Smooth muscle cell (in vitro differentiated cells): ENCODE data around the gene CCDC61. TPM values are rescaled to one million over a fixed set of nuclear protein-coding genes. Genes with fewer than 3 reads are reported as not detected.

Experiments used
- DNase-seq: peaks from one replicate; lab custom pipeline; 2025; ENCODE audit not compliant: unreplicated experiment; lab: John Stamatoyannopoulos, UW
- H2AFZ ChIP-seq: fragments of 200-600 bp; sonication (generic); 2 replicates; pipeline ENCODE4 v1.6.0; 2016; ENCODE audit warnings: antibody characterized with exemption, low read depth, mild to moderate bottlenecking
- H3F3A ChIP-seq: fragments of 200-600 bp; sonication (generic); 2 replicates; pipeline ENCODE4 v1.6.0; 2017; ENCODE audit warnings: antibody characterized with exemption, low read depth
- H3K27ac ChIP-seq: fragments of 200-600 bp; sonication (generic); 2 replicates; pipeline ENCODE4 v1.5.1; 2016; ENCODE audit warnings: low read depth, mild to moderate bottlenecking
- H3K27me3 ChIP-seq: fragments of 200-600 bp; sonication (generic); 2 replicates; pipeline ENCODE4 v1.6.1; 2016; ENCODE audit warnings: low read depth, mild to moderate bottlenecking
- H3K36me3 ChIP-seq: fragments of 200-600 bp; sonication (generic); 2 replicates; pipeline ENCODE4 v1.5.1; 2016; ENCODE audit warnings: low read depth
- H3K4me1 ChIP-seq: fragments of 200-600 bp; sonication (generic); 2 replicates; pipeline ENCODE4 v1.5.1; 2016; ENCODE audit warnings: low read depth
- H3K4me2 ChIP-seq: fragments of 200-600 bp; sonication (generic); 2 replicates; pipeline ENCODE4 v1.6.0; 2016; ENCODE audit warnings: mild to moderate bottlenecking
- H3K4me3 ChIP-seq: fragments of 200-600 bp; sonication (generic); 2 replicates; pipeline ENCODE4 v1.5.1; 2016; ENCODE audit warnings: mild to moderate bottlenecking
- H3K79me2 ChIP-seq: fragments of 200-600 bp; sonication (generic); 2 replicates; pipeline ENCODE4 v1.6.0; 2016; ENCODE audit warnings: low read depth, mild to moderate bottlenecking
- H3K9ac ChIP-seq: fragments of 200-600 bp; sonication (generic); 2 replicates; pipeline ENCODE4 v1.6.0; 2016; ENCODE audit warnings: low read depth
- H3K9me3 ChIP-seq: fragments of 200-600 bp; sonication (generic); replicated peaks from 2 replicates; pipeline ENCODE4 v1.5.1; 2016; ENCODE audit warnings: low read depth
- H4K20me1 ChIP-seq: fragments of 200-600 bp; sonication (generic); 2 replicates; pipeline ENCODE4 v1.6.0; 2016; ENCODE audit warnings: low read depth
- WGBS: methylation state at CpG from one replicate; pipeline ENCODE4 v1.1.7; 2016; ENCODE audit warnings: low lambda C conversion rate; 5-methylcytosine and 5-hydroxymethylcytosine counted together
- polyA plus RNA-seq: library from polyadenylated mRNA; unstranded; fragments of >200 nt; fragmentation: Nextera tagmentation; extraction: Ambion mirVana; gene quantifications from 2 replicates; pipeline ENCODE4 v1.2.1, GENCODE V29; 2016
- total RNA-seq: library from RNA; depleted of rRNA; stranded (reverse); fragments of >200 nt; gene quantifications from 2 replicates; pipeline ENCODE4 v1.2.3, GENCODE V29; 2014
- TF ChIP-seq, protein P1 (sequence below): fragments of 200-600 bp; sonication (generic); IDR thresholded peaks from 2 replicates; pipeline ENCODE4 v1.5.1; 2017; ENCODE audit warnings: borderline replicate concordance, mild to moderate bottlenecking, antibody characterized with exemption; ENCODE audit not compliant: insufficient read depth, poor library complexity, severe bottlenecking

The CCDC61 gene
- total and polyA plus RNA-seq, 2 experiments from 2014 or later, result 5.3 to 7.0 TPM

DNA sequence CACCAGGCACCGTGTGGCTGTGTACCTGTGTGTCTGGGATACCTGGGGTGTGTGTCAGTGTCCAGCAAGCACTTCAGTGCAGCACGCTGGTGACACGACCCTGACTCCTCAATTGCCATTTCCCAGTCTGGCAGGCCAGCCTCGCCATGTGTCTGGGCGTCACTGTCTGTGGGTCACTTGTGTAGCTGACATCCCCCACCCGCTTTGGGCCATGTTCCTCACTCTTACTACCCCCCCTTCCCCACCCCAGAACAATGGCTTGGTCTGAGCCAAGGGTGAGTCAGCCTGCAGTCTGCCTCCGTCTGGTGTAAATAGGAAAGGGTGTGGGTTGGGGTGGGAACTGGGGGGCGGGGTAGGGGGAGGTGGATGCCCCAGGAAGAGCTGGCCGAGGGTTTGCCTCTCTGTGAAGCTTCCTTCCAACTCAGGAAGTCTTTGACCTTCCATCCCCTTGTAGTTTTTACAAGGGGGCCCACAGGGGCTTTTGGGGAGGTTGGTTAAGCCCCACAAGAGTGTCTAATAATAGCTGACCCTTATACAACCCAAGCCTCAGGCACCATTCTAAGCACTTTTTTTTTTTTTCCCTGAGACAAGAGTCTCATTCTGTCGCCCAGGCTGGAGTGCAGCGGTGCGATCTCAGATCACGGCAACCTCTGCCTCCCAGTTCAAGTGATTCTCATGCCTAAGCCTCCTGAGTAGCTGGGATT, 39.2 kb upstream of the CCDC61 start:
- TF ChIP-seq, protein P1, sequence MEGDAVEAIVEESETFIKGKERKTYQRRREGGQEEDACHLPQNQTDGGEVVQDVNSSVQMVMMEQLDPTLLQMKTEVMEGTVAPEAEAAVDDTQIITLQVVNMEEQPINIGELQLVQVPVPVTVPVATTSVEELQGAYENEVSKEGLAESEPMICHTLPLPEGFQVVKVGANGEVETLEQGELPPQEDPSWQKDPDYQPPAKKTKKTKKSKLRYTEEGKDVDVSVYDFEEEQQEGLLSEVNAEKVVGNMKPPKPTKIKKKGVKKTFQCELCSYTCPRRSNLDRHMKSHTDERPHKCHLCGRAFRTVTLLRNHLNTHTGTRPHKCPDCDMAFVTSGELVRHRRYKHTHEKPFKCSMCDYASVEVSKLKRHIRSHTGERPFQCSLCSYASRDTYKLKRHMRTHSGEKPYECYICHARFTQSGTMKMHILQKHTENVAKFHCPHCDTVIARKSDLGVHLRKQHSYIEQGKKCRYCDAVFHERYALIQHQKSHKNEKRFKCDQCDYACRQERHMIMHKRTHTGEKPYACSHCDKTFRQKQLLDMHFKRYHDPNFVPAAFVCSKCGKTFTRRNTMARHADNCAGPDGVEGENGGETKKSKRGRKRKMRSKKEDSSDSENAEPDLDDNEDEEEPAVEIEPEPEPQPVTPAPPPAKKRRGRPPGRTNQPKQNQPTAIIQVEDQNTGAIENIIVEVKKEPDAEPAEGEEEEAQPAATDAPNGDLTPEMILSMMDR, result no peak
- H3K27ac ChIP-seq, result no peak overlapping the region
- H3F3A ChIP-seq, result no peaks in the 10 kb centered on the region
- H3K4me2 ChIP-seq, result no peak overlapping the region
- peaks cover 13% of the 10 kb centered on the region for H3K27me3 ChIP-seq
- H3K4me3 ChIP-seq, result no peak overlapping the region
- H2AFZ ChIP-seq, result no peak overlapping the region
- no peaks in the 10 kb centered on the region for H3K9me3 ChIP-seq
- peaks cover 9% of the 10 kb centered on the region for H3K4me1 ChIP-seq
- H3K79me2 ChIP-seq, result no peaks in the 10 kb centered on the region
- H3K9ac ChIP-seq, result no peak overlapping the region
- DNase-seq, result no peak
- no peaks in the 10 kb centered on the region for H4K20me1 ChIP-seq
- no peaks in the 10 kb centered on the region for H3K36me3 ChIP-seq
- 63% methylated on average over 12 of the region's 13 CpGs for WGBS

GRCh38 chr19:45958320-45958719, 36.9 kb upstream of the CCDC61 start:
- Histone ChIP-seq H4K20me1 (no peaks in the 10 kb centered on the region), H3K4me3 (no peak overlapping the region), H2AFZ (no peak overlapping the region), H3K4me1 (peaks cover 3% of the 10 kb centered on the region), H3K27ac (no peak overlapping the region), H3K79me2 (no peaks in the 10 kb centered on the region), H3K9me3 (no peaks in the 10 kb centered on the region), H3K36me3 (no peaks in the 10 kb centered on the region), H3K4me2 (no peak overlapping the region), H3F3A (no peaks in the 10 kb centered on the region), H3K27me3 (peaks cover 21% of the 10 kb centered on the region), H3K9ac (no peak overlapping the region)
- WGBS, result 86% methylated on average over 3 of the region's 6 CpGs
- TF ChIP-seq, protein P1, result no peak
- DNase-seq, result no peak

GRCh38 chr19:45958769-45959516, 36.3 kb upstream of the CCDC61 start:
- Histone ChIP-seq H3K4me2 (no peak overlapping the region), H3K36me3 (no peaks in the 10 kb centered on the region), H3F3A (no peaks in the 10 kb centered on the region), H4K20me1 (no peaks in the 10 kb centered on the region), H3K27me3 (peaks cover 21% of the 10 kb centered on the region), H3K9ac (no peak overlapping the region), H3K79me2 (no peaks in the 10 kb centered on the region), H3K4me1 (no peaks in the 10 kb centered on the region), H2AFZ (no peak overlapping the region), H3K9me3 (no peaks in the 10 kb centered on the region), H3K4me3 (no peak overlapping the region), H3K27ac (no peak overlapping the region)
- WGBS, result 70% methylated on average over 12 of the region's 12 CpGs
- TF ChIP-seq, protein P1, result no peak
- DNase-seq, result no peak
